GM12878 (cell line): ENCODE measurements around the gene CELF2. TPM values are rescaled to one million over a fixed set of nuclear protein-coding genes. Genes with fewer than 3 reads are reported as not detected.

ENCODE experiments used
- ATAC-seq: fragments of 200-7000 bp; cut with Tn5 transposase; 3 replicates; pipeline ENCODE4 v1.9.1; 2020; ENCODE audit warnings: mild to moderate bottlenecking, moderate library complexity
- BruUV-seq: library from RNA; stranded (reverse); fragments of 400-500 nt; replicated peaks from 2 replicates; lab custom pipeline; 2021; lab: Mats Ljungman, UMichigan
- CTCF ChIA-PET: fragments of 300-600 bp; sonication (Branson Sonifier 250); formaldehyde crosslinking; extraction: SDS; loops from one replicate; lab custom pipeline; 2021; ENCODE audit warnings: inconsistent platforms; lab: Yijun Ruan, JAX
- POLR2A ChIA-PET: fragments of 350-600 bp; formaldehyde crosslinking; extraction: SDS; loops from one replicate; lab custom pipeline; 2021; ENCODE audit warnings: inconsistent platforms; lab: Charles Lee
- RAD21 ChIA-PET: fragments of 300-600 bp; sonication (Branson Sonifier 250); formaldehyde crosslinking; loops from one replicate; lab custom pipeline; 2023; ENCODE audit warnings: antibody characterized with exemption; ENCODE audit not compliant: unreplicated experiment; lab: Charles Lee
- SMC1A ChIA-PET: fragments of 300-600 bp; sonication (Branson Sonifier 250); formaldehyde crosslinking; loops from one replicate; lab custom pipeline; 2023; ENCODE audit not compliant: unreplicated experiment, uncharacterized antibody; lab: Charles Lee
- DNase-seq: peaks from one replicate; pipeline ENCODE4 v3.0.0-alpha.2; 2011; ENCODE audit warnings: low read depth, low spot score
- FAIRE-seq: peaks from 3 replicates; lab custom pipeline; 2011; peaks lifted over from hg19 to GRCh38; lab: Jason Lieb, UNC
- H2AFZ ChIP-seq: 2 replicates; pipeline ENCODE4 v1.6.0; 2011; ENCODE audit warnings: low read depth, low read length, control low read depth; ENCODE audit not compliant: control insufficient read depth
- H3K27ac ChIP-seq: 2 replicates; pipeline ENCODE4 v1.5.1; 2011; ENCODE audit warnings: control low read depth; ENCODE audit not compliant: control insufficient read depth, insufficient read depth
- H3K27me3 ChIP-seq, 2 experiments: replicated peaks in 1 of 2; 2 replicates each; pipeline versions ENCODE4 v1.6.0 to v1.6.1; 2011; ENCODE audit warnings: low read length in 1 of 2; ENCODE audit not compliant: control insufficient read depth in 2 of 2, insufficient read depth in 2 of 2
- H3K36me3 ChIP-seq, 2 experiments: 2 replicates each; pipeline ENCODE4 v1.5.1; 2011; ENCODE audit warnings: low read length in 1 of 2; ENCODE audit not compliant: control insufficient read depth in 2 of 2, insufficient read depth in 2 of 2
- H3K4me1 ChIP-seq: 2 replicates; pipeline ENCODE4 v1.6.1; 2011; ENCODE audit warnings: mild to moderate bottlenecking, low read length, moderate library complexity, mixed read lengths; ENCODE audit not compliant: control insufficient read depth, insufficient read depth
- H3K4me2 ChIP-seq: 2 replicates; pipeline ENCODE4 v1.6.0; 2011; ENCODE audit warnings: control low read depth; ENCODE audit not compliant: control insufficient read depth, insufficient read depth
- H3K4me3 ChIP-seq: fragments of 200-600 bp; sonication (generic); 2 replicates; pipeline ENCODE4 v1.5.1; 2016
- H3K79me2 ChIP-seq: 2 replicates; pipeline ENCODE4 v1.6.0; 2011; ENCODE audit warnings: low read length; ENCODE audit not compliant: control insufficient read depth, insufficient read depth
- H3K9ac ChIP-seq: 2 replicates; pipeline ENCODE4 v1.8.0; 2011; ENCODE audit warnings: low read length, control low read depth, mixed read lengths; ENCODE audit not compliant: control insufficient read depth, insufficient read depth
- H3K9me3 ChIP-seq: replicated peaks from 3 replicates; pipeline ENCODE4 v1.5.1; 2011; ENCODE audit warnings: mild to moderate bottlenecking, low read length; ENCODE audit not compliant: control insufficient read depth, insufficient read depth
- H4K20me1 ChIP-seq: 2 replicates; pipeline ENCODE4 v1.6.0; 2011; ENCODE audit not compliant: control insufficient read depth, insufficient read depth
- CBX5 ChIP-seq: sonication (generic); IDR thresholded peaks from 2 replicates; pipeline ENCODE4 v1.6.1; 2016; ENCODE audit warnings: low read depth, moderate library complexity, mild to moderate bottlenecking, inconsistent platforms
- HDAC2 ChIP-seq: fragments of 200-600 bp; sonication (generic); IDR thresholded peaks from 2 replicates; pipeline ENCODE4 v1.6.1; 2017
- IRF4 ChIP-seq: IDR thresholded peaks from 2 replicates; pipeline ENCODE4 v1.6.1; 2011; ENCODE audit warnings: low read depth, low read length
- SKIL ChIP-seq: fragments of 450-650 bp; IDR thresholded peaks from 2 replicates; pipeline ENCODE4 v1.6.1; 2017; ENCODE audit warnings: mild to moderate bottlenecking, low read depth, inconsistent platforms; ENCODE audit not compliant: poor library complexity, severe bottlenecking
- USF2 ChIP-seq: IDR thresholded peaks from 2 replicates; pipeline ENCODE4 v1.6.1; 2011; ENCODE audit warnings: low read depth, low read length, improper control_type of control experiment, borderline replicate concordance
- WRNIP1 ChIP-seq: IDR thresholded peaks from 2 replicates; pipeline ENCODE4 v1.6.1; 2011; ENCODE audit warnings: low read depth, low read length, improper control_type of control experiment, borderline replicate concordance
- WGBS: methylation state at CpG from one replicate; pipeline ENCODE4 v1.1.6; 2016; ENCODE audit warnings: low lambda C conversion rate; ENCODE audit not compliant: insufficient replicate concordance, insufficient coverage; ENCODE audit errors: missing lambda C conversion rate; 5-methylcytosine and 5-hydroxymethylcytosine counted together
- in situ Hi-C: fragments of 300-500 bp; cut with MboI; formaldehyde crosslinking; loops from 9 replicates; pipeline ENCODE4 v1.14.3; 2018; ENCODE audit warnings: mixed read lengths
- intact Hi-C: fragments of 100-400 bp; cut with micrococcal nuclease; formaldehyde crosslinking; loops from one replicate; pipeline ENCODE4 v1.14.2; 2022; ENCODE audit not compliant: unreplicated experiment
- polyA plus RNA-seq, 11 experiments: library from polyadenylated mRNA; depleted of rRNA in 4 of 11; unstranded in 6 of 11; stranded (reverse) in 5 of 11; fragments of >200 nt; fragmentation: Nextera tagmentation in 4 of 11; fragmentation: Illumina TruSeq in 1 of 11; extraction: Ambion mirVana in 4 of 11; extraction: Trizol in 1 of 11; gene quantifications; 1 replicate in 1 of 11; 2 replicates in 10 of 11; pipeline versions ENCODE4 v1.2.1 to v1.2.3, GENCODE V29; 2011 to 2016; ENCODE audit warnings: inconsistent platforms in 2 of 11, missing spikeins in 2 of 11, low read depth in 1 of 11
- total RNA-seq, 4 experiments: library from RNA; depleted of rRNA in 3 of 4; stranded (reverse); fragments of >200 nt in 3 of 4; fragmentation: Illumina TruSeq in 1 of 4; extraction: Trizol in 1 of 4; gene quantifications; 2 replicates each; pipeline versions ENCODE4 v1.2.1 to v1.2.3, GENCODE V29; 2013 to 2021
- TF ChIP-seq, protein P1 (sequence below): IDR thresholded peaks from 2 replicates; pipeline ENCODE4 v1.6.1; 2011; ENCODE audit warnings: borderline replicate concordance, low read depth, mild to moderate bottlenecking, moderate library complexity, mixed read lengths, low read length; ENCODE audit not compliant: insufficient read depth; ENCODE audit errors: extremely low read length
- TF ChIP-seq, protein P2 (sequence below): fragments of 150-350 bp; IDR thresholded peaks from 2 replicates; pipeline ENCODE4 v1.6.1; 2014; ENCODE audit warnings: mild to moderate bottlenecking, low read depth, low read length

CELF2 gene
- total and polyA plus RNA-seq, 10 of the 15 experiments (the other 5 are each of a cell fraction or from before 2014, with no cell fraction given), result 20.8 to 129 (median 86.3) TPM

DNA sequence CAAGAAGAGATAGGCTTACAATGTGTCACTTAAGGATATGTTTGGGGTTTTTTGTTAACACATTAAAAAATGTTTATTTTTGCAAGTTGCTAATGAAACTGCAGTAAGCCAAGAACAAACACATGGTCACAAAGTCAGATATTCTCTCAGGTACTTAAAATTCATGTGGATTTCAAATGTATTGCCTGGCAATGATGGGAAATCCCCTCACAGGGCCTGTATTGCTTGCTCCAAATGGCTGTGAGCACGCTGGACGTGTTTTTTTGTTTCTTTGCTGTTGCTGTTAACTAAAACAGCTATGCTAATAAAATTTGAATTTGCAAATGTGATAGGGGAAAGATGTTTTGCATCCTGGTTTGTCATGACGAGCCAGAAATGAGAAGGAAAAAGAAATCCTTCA, 3.8 kb upstream of the CELF2 start:
- H3K27me3 ChIP-seq, result peaks cover 2 to 12% of the 10 kb centered on the region in 2 experiments
- no peaks in the 10 kb centered on the region for H3K4me1 ChIP-seq

More for the DNA sequence above, 3.8 kb upstream of the CELF2 start:
- no peak overlapping the region for H3K9ac ChIP-seq
- RAD21 ChIA-PET, result no interaction called here
- no peak for ATAC-seq
- 0% methylated on average over 3 of the region's 3 CpGs for WGBS
- H3K4me2 ChIP-seq, result no peak overlapping the region
- POLR2A ChIA-PET, result interaction anchor here (0.6 kb wide), 1 partner anchor 842 kb away, joined by 3 read pairs; no protein-coding TSS in a partner anchor
- CTCF ChIA-PET, result interaction anchor here (0.9 kb wide), 1 partner anchor 89 kb away, joined by 4 read pairs; no protein-coding TSS in a partner anchor
- TF ChIP-seq, protein P1, sequence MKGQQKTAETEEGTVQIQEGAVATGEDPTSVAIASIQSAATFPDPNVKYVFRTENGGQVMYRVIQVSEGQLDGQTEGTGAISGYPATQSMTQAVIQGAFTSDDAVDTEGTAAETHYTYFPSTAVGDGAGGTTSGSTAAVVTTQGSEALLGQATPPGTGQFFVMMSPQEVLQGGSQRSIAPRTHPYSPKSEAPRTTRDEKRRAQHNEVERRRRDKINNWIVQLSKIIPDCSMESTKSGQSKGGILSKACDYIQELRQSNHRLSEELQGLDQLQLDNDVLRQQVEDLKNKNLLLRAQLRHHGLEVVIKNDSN, result no peak
- TF ChIP-seq HDAC2, result no peak
- no peak for TF ChIP-seq USF2
- TF ChIP-seq, protein P2, sequence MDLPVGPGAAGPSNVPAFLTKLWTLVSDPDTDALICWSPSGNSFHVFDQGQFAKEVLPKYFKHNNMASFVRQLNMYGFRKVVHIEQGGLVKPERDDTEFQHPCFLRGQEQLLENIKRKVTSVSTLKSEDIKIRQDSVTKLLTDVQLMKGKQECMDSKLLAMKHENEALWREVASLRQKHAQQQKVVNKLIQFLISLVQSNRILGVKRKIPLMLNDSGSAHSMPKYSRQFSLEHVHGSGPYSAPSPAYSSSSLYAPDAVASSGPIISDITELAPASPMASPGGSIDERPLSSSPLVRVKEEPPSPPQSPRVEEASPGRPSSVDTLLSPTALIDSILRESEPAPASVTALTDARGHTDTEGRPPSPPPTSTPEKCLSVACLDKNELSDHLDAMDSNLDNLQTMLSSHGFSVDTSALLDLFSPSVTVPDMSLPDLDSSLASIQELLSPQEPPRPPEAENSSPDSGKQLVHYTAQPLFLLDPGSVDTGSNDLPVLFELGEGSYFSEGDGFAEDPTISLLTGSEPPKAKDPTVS, result no peak
- no peak for TF ChIP-seq SKIL
- TF ChIP-seq CBX5, result no peak
- TF ChIP-seq WRNIP1, result no peak
- TF ChIP-seq IRF4, result no peak
- H3K9me3 ChIP-seq, result no peaks in the 10 kb centered on the region
- SMC1A ChIA-PET, result interaction anchor here (0.9 kb wide), 1 partner anchor 83 kb away, joined by 3 read pairs; no protein-coding TSS in a partner anchor
- no TSS peak for BruUV-seq
- no peaks in the 10 kb centered on the region for H3K79me2 ChIP-seq
- no peak overlapping the region for H3K4me3 ChIP-seq
- no peak for DNase-seq
- FAIRE-seq, result no peak
- no peaks in the 10 kb centered on the region for H4K20me1 ChIP-seq
- H2AFZ ChIP-seq, result no peak overlapping the region
- H3K36me3 ChIP-seq, result no peaks in the 10 kb centered on the region
- H3K27ac ChIP-seq, result no peak overlapping the region
- intact Hi-C loops (loop anchor here (10.0 kb wide), 1 partner anchor 261 kb away; no protein-coding TSS in a partner anchor), in situ Hi-C loops (no loop called here)
